GM19238 (cell line): ENCODE data around the gene ARMC6.

Experiments
- DNase-seq: peaks from one replicate; pipeline ENCODE4 v3.0.0; 2011; ENCODE audit warnings: low spot score; ENCODE audit not compliant: insufficient read length

Gene ARMC6

DNA sequence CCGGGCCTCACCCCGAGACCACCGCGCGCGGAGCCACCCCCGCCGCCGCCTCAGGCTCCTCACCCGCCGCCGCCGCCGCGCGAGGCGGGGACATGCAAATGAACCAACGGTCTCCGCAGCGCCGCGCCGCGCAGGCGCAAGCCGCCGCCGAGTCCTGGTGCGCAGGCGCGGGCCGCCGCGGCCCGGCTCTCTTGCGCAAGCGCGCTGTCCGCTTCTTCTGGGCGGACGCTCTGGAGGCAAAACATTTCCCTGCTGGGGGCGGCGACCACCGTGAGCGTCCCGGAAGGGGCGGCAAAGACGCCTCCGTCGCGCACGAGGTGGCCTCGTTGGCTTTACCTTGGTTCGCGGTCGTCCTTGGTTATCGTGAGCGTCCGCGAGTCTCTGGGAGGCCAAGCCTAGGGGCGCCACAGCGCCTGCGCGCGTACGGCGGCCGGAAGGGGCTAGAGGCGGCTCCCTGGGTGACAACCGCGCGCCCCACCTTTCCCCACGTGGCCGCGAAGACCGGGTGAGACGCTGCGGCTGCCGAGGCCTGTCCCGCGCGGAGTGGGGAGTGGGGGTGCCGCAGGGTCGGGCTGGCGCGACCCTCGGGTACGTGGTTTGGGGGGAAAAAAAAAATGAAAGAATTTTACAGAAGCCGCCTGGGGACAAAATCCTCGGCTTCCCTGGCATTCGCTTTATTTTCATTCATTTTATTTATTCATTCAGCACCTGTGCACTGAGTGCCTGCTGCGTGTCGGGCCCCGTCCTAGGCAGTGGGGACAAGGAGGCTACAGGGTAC is at the start of gene ARMC6, which contains the start of gene SUGP2:
Gene ARMC6 (plus strand): TSS at position 178 of the 778 bp plus-strand sequence. CDS start 607 bp downstream, outside the sequence.
Gene SUGP2 (minus strand): TSS at position 92 of the 778 bp plus-strand sequence. CDS start 2,446 bp downstream, outside the sequence.
- DNase-seq, result peak; percentile 95

GRCh38 chr19:18984251-18984650 is 49.2 kb upstream of the ARMC6 start:
- DNase-seq, result no peak

GRCh38 chr19:18985257-18985656 is 48.1 kb upstream of the ARMC6 start:
- no peak for DNase-seq

GRCh38 chr19:18987456-18987855 is 45.9 kb upstream of the ARMC6 start:
- no peak for DNase-seq

DNA sequence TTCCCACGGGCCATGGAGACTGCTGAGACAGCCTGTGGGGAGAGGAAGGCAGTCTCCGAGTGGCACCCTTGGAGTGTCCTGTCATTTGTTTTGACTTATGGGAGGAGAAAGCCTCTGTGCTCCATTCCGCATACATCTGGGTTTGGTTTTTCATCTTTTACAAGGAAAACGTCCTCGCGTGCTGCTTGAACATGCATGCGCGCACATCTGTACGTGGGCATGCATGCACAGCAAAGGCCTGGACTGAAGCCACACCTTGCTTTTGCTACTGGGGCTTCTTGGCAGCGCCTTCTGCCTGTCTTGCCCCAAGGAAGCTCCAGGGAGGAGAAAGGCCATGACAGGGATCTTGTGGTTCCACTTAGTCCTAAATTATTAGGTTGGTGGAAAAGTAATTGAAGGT is 44.1 kb upstream of the ARMC6 start:
- no peak for DNase-seq

GRCh38 chr19:18990128-18990708 is 43.2 kb upstream of the ARMC6 start:
- DNase-seq, result no peak

DNA sequence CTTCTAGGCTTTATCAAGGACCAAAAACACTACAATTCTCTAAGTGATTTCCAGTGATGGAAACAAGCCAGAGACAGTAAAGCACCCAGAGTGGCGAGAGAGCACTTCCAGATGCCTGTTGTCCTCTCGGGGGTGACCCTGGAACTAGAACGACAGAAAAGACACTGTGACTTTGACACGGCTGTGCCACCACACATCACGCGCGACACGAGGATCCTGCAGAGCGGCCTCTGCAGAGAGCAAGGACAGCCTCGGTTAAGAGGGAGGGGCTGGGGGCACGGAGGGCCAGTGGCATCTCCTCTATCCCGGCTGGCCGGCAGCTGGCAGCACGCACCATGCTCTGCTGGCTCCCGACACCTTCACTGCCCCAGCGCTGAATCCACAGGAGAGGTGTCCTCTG is 42.4 kb upstream of the ARMC6 start:
- DNase-seq, result no peak

- DNase-seq, result no peak
Observed at GRCh38 chr19:18991468-18991867, 41.9 kb upstream of the ARMC6 start.

- DNase-seq, result no peak
Observed at GRCh38 chr19:18992696-18993095, 40.7 kb upstream of the ARMC6 start.

DNA sequence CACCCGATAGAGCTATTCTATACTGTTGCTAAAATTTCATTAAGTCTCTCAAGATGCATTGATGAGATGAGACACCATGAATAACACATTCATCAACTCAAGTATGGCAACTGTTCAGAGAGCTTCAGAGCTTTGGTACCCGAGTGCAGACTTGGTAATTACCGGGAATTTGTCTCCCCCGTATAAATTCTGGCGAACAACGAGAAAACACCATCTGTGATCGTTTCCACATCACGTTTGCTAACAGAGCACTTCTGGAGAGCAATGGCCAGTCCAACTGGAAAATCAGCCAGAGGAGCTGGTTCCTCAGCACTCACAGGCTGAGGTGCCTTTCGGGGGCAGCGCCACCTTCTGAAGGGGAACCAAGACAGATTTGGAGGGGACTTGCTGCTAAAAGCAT is 40.3 kb upstream of the ARMC6 start:
- no peak for DNase-seq

DNA sequence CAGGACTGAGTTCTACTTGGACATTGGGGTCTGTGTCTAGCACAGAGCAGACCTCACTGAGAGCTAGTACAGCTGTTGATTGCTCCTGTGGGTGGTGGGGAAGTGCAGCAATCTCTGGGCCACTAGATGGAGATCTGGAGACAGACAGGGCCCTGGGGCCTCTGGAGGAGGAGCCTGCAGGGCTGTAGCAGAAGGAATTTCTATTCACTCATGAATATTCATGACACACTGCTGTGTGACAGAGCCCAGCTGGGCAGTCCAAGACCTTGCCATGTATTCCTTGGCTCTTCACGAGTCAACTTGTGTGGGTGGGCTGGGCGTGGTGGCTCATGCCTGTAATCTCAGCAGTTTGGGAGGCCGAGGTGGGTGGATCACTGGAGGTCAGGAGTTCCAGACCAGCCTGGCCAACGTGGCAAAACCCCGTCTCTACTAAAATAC is 37.6 kb upstream of the ARMC6 start:
- peak; percentile 37 for DNase-seq

GRCh38 chr19:18996351-18996750 is 37.1 kb upstream of the ARMC6 start:
- no peak for DNase-seq

DNA sequence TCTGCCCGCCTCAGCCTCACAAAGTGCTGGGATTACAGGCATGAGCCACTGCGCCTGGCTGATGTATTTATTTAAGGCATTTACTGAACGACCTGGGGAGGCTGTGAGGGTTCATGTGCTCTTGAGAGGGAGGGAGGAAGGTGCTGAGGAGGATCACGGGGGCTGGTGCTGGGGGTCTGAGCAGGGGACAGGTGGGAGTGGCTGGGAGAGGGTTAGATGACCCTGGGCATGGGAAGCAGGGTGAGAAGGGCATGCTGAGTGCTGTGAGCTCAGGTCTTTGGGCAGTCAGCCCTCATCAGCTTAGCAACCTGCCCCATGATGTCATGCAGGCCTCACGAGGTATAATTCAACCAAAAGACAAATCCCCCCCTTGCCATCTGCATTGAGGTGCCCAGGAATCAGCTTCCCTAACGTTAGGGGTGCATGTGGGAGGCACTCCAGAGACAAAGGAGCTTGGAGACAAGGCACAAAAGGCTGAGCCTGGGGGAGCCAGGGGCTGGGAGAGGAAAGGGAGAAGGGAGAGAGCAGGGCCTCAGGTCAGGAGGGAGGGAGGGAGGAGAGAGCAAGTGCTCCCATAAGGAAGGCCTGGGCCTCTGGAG is 36.5 kb upstream of the ARMC6 start:
- no peak for DNase-seq

GRCh38 chr19:18998276-18998675 is 35.1 kb upstream of the ARMC6 start:
- no peak for DNase-seq

- no peak for DNase-seq
Observed at GRCh38 chr19:18999016-18999758, 34.2 kb upstream of the ARMC6 start.

GRCh38 chr19:18999896-19000620 is 33.3 kb upstream of the ARMC6 start:
- DNase-seq, result no peak

GRCh38 chr19:19004144-19004543 is 29.3 kb upstream of the ARMC6 start:
- DNase-seq, result no peak

- no peak for DNase-seq
Observed at GRCh38 chr19:19006213-19006612, 27.2 kb upstream of the ARMC6 start.

- DNase-seq, result no peak
Observed at GRCh38 chr19:19009951-19010350, 23.5 kb upstream of the ARMC6 start.

DNA sequence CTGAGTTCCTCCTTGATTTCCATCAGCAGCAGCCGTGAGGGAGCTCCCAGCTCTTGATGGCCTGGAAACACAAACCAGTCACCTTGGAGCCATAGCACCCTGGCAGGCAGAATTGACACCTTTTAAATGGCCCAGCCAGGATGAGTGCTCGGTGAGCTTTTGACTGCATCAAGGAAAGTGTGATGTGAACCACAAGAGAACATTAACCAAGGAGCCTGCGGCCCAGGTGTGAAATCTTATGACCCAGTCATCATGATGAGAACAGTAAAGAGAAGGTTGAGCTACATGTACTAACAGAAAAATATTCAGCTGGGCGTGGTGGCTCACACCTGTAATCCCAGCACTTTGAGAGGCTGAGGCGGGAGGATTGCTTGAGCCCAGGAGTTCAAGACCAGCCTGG is 22.9 kb upstream of the ARMC6 start:
- DNase-seq, result no peak

- DNase-seq, result no peak
Observed at GRCh38 chr19:19021115-19021514, 12.3 kb upstream of the ARMC6 start.
